A673 (cell line): ENCODE measurements around the gene FAM98B. TPM values are rescaled to one million over a fixed set of nuclear protein-coding genes. Genes with fewer than 3 reads are reported as not detected.

Source experiments
- BruUV-seq: library from RNA; stranded (reverse); fragments of 400-500 nt; replicated peaks from 2 replicates; lab custom pipeline; 2021; lab: Mats Ljungman, UMichigan
- CTCF ChIA-PET: fragments of 300-600 bp; sonication (Branson Sonifier 250); formaldehyde crosslinking; loops from one replicate; lab custom pipeline; 2022; ENCODE audit warnings: antibody characterized with exemption; lab: Charles Lee
- POLR2A ChIA-PET: fragments of 300-600 bp; sonication (Branson Sonifier 250); formaldehyde crosslinking; loops from one replicate; lab custom pipeline; 2022; ENCODE audit warnings: antibody characterized with exemption; ENCODE audit not compliant: low non-redundant PET; lab: Charles Lee
- DNase-seq: peaks from one replicate; pipeline ENCODE4 v3.0.0-alpha.2; 2015; ENCODE audit warnings: low spot score
- H3K27ac ChIP-seq: fragments of 200-600 bp; sonication (generic); 2 replicates; pipeline ENCODE4 v1.5.1; 2016; ENCODE audit warnings: mixed run types, low read depth, mild to moderate bottlenecking, mixed read lengths, antibody characterized with exemption, low read length; ENCODE audit not compliant: poor library complexity, severe bottlenecking
- H3K27me3 ChIP-seq: fragments of 200-600 bp; sonication (generic); replicated peaks from 2 replicates; pipeline ENCODE4 v1.6.1; 2017; ENCODE audit warnings: mixed run types, low read depth, mild to moderate bottlenecking, mixed read lengths, antibody characterized with exemption, low read length; ENCODE audit not compliant: insufficient read depth, poor library complexity
- H3K36me3 ChIP-seq: fragments of 200-600 bp; sonication (generic); 2 replicates; pipeline ENCODE4 v1.6.1; 2016; ENCODE audit warnings: mixed run types, mild to moderate bottlenecking, mixed read lengths, antibody characterized with exemption, low read length; ENCODE audit not compliant: insufficient read depth, poor library complexity, severe bottlenecking
- H3K4me1 ChIP-seq: fragments of 200-600 bp; sonication (generic); 2 replicates; pipeline ENCODE4 v1.6.1; 2017; ENCODE audit warnings: mixed run types, mild to moderate bottlenecking, mixed read lengths, antibody characterized with exemption, low read length; ENCODE audit not compliant: insufficient read depth, poor library complexity, severe bottlenecking
- H3K4me3 ChIP-seq: fragments of 200-600 bp; sonication (generic); 2 replicates; pipeline ENCODE4 v1.5.1; 2016; ENCODE audit warnings: low read depth, mixed run types, mild to moderate bottlenecking, mixed read lengths, low read length; ENCODE audit not compliant: poor library complexity, severe bottlenecking
- H3K9me3 ChIP-seq: fragments of 200-600 bp; sonication (generic); 2 replicates; pipeline ENCODE4 v1.6.1; 2016; ENCODE audit warnings: mixed run types, low read depth, mild to moderate bottlenecking, mixed read lengths, antibody characterized with exemption, low read length; ENCODE audit not compliant: poor library complexity, severe bottlenecking
- CTCF ChIP-seq: fragments of 300-800, 200-600 bp; sonication (generic); conservative IDR thresholded peaks from 2 replicates; pipeline ENCODE4 v1.5.1; 2017; ENCODE audit warnings: low read depth, mild to moderate bottlenecking, antibody characterized with exemption, low read length, moderate library complexity, mixed read lengths
- EZH2 ChIP-seq: fragments of 200-600 bp; sonication (generic); IDR thresholded peaks from 2 replicates; pipeline ENCODE4 v1.6.1; 2017; ENCODE audit warnings: borderline replicate concordance, low read depth, mild to moderate bottlenecking, mixed read lengths, antibody characterized with exemption, low read length; ENCODE audit not compliant: poor library complexity, severe bottlenecking
- intact Hi-C: fragments of 100-400 bp; cut with micrococcal nuclease; formaldehyde crosslinking; loops from one replicate; pipeline ENCODE4 v1.10.0; 2022; ENCODE audit not compliant: unreplicated experiment
- total RNA-seq: library from RNA; stranded (reverse); gene quantifications from 2 replicates; pipeline ENCODE4 v1.2.3, GENCODE V29; 2021

The FAM98B gene
- total RNA-seq, 1 experiment from 2014 or later: 45.0 TPM

- no TSS peak for BruUV-seq
- Histone ChIP-seq H3K9me3 (no peaks in the 10 kb centered on the region), H3K27me3 (no peaks in the 10 kb centered on the region), H3K27ac (no peak overlapping the region), H3K36me3 (peaks cover 23% of the 10 kb centered on the region), H3K4me1 (no peaks in the 10 kb centered on the region), H3K4me3 (no peak overlapping the region)
- intact Hi-C loops: loop anchor here (10.0 kb wide), 1 partner anchor 205 kb away; no protein-coding TSS in a partner anchor
- TF ChIP-seq EZH2: no peak
- TF ChIP-seq CTCF: no peak
- ChIA-PET CTCF (no interaction called here), POLR2A (no interaction called here)
- DNase-seq: no peak
These were observed 25.8 kb downstream of the FAM98B start for GRCh38 chr15:38479756-38480155.

GRCh38 chr15:38481113-38481512 lies 27.2 kb downstream of the FAM98B start:
- no peaks in the 10 kb centered on the region for H3K4me1 ChIP-seq
- POLR2A ChIA-PET: no interaction called here
- no peaks in the 10 kb centered on the region for H3K27me3 ChIP-seq
- H3K4me3 ChIP-seq: no peak overlapping the region
- intact Hi-C loops: no loop called here
- BruUV-seq: no TSS peak
- no peak for DNase-seq
- no peak overlapping the region for H3K27ac ChIP-seq
- CTCF ChIA-PET: no interaction called here
- peaks cover 11% of the 10 kb centered on the region for H3K36me3 ChIP-seq
- TF ChIP-seq CTCF (no peak), EZH2 (no peak)
- no peaks in the 10 kb centered on the region for H3K9me3 ChIP-seq

- no peaks in the 10 kb centered on the region for H3K27me3 ChIP-seq
- TF ChIP-seq EZH2: no peak
- POLR2A ChIA-PET: no interaction called here
- no peaks in the 10 kb centered on the region for H3K9me3 ChIP-seq
- intact Hi-C loops: no loop called here
- CTCF ChIA-PET: no interaction called here
- no peak overlapping the region for H3K27ac ChIP-seq
- H3K4me3 ChIP-seq: no peak overlapping the region
- DNase-seq: no peak
- H3K4me1 ChIP-seq: no peaks in the 10 kb centered on the region
- peaks cover 9% of the 10 kb centered on the region for H3K36me3 ChIP-seq
- BruUV-seq: no TSS peak
These were observed 27.8 kb downstream of the FAM98B start for GRCh38 chr15:38481761-38482160.

GRCh38 chr15:38482572-38482971 lies 28.6 kb downstream of the FAM98B start:
- no peaks in the 10 kb centered on the region for H3K9me3 ChIP-seq
- no peak overlapping the region for H3K4me3 ChIP-seq
- H3K27me3 ChIP-seq: no peaks in the 10 kb centered on the region
- BruUV-seq: no TSS peak
- H3K4me1 ChIP-seq: no peaks in the 10 kb centered on the region
- H3K36me3 ChIP-seq: peaks cover 6% of the 10 kb centered on the region
- DNase-seq: no peak
- intact Hi-C loops: no loop called here
- H3K27ac ChIP-seq: no peak overlapping the region
- ChIA-PET POLR2A (no interaction called here), CTCF (no interaction called here)
- no peak for TF ChIP-seq CTCF
- no peak for TF ChIP-seq EZH2
